EH (cell line): ENCODE results near the gene ATXN2.
"Not testable (repeated sequence)": the region's sequence is repeated elsewhere in the genome, so short reads cannot be mapped to it uniquely, and the experiment has no call there.

Experiments used
- DNase-seq: peaks from one replicate; pipeline ENCODE4 v3.0.0-alpha.2; 2015; ENCODE audit warnings: low read depth

ATXN2 gene

DNA sequence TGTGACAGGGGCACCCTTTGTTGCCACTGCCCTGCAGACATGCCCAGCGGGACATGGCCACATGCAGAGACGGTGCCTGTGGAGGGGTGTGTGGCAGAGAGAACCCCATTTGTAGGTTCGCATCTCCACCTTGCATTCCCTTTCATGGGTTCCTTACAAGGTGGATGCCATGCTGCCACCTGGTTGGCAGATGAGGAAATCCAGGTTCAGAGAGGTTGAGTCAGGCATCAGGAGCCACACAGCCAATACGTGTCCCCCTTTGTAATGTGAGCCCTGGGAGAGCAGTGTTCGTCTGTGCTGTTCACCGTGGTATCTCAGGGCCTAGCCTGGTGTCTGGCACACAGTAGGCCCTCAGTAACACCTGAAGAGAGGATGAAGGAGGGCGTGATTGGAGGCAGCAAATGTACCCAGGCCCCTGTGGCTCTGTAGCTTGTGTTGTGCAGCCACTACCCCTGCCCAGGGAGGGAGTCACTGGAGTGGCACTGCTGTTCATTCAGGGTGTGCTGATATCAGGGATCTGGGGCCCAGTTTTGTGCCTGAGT, 184.3 kb downstream of the ATXN2 start:
- DNase-seq = no peak

DNA sequence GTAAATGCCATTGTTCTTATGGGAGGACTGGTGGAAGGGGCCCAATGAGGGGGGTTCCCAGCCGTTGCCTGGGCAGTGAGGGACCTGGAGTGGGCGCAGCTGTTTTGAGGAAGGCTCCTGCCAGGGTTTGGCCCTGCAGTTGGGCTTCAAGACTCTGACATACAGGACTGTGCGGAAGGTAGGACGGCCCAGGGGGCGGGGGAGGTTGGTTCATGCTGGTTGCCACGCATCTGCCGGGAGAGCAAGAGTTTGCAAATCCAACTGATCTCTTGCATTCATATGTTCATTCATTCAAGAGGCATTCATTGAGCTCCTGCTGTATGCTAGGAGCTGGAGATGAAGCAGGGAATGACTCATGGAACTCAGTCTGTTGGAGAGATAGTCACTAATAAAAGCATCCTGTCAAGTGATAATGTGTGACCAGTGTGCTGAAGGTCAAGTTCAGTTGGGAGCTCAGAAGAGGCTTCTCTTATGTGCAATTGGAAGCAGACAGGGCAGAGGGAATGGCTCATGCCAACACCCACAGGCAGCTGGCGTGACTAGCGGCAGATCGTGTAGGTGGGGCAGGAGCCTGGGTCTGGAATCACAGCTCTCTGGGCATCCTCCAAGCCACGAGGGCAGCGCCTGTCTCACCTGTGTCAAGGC, 185.6 kb downstream of the ATXN2 start:
- peak; percentile 89 for DNase-seq

DNA sequence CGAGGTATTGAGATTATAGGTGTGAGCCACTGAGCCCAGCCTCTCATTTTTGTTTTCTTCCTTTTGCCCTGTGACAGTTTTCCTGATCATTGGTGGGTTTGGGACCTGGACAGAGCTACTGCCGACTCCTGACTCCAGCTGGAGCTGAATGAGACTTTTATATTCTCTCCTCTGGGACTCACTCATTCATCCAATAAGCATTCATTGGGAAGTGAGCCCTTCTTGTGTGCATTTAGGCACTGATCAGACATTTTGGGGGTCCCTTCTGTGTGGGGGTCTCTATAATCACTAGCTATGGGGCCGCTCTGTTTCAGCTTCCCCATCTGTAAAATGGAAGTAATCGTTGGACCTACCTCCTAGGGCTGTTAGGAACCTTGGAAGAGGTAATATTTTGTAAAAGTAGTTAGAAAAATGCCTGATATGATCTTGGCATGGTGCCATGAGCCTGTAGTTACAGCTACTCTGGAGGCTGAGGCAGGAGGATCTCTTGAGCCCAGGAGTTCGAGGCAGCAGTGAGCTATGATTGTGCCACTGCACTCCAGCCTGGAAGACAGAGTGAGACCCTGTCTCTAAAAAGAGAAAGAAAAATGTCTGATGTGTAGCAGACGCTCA, 186.2 kb downstream of the ATXN2 start:
- DNase-seq = no peak

GRCh38 chr12:111412007-111412829, 186.9 kb downstream of the ATXN2 start:
- DNase-seq = no peak

DNA sequence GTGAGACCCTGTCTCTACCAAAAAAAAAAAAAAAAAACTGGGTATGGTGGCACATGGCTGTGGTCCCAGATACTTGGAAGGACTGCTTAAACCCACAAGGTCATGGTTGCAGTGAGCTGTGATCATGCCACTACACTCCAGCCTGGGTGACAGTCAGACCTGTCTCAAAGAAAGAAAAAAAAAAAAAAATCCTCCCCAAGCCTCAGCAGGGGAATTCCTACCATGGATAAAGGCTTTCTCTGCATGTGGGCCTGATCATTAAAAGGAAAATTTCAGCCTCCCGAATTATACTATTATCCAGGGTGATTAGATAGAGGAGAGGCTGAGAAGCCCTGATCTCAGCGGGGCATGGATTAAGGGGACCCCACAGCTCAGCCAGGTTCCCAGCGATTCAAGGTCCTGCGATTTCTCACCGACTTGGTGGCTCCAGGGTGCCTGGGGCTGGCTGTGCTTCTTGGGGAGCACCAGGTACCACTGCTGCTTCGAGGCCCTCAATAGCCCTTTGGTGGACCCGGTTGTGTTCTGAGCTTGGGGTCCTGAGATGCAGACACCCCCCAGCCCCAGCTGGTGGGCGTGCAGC, 187.8 kb downstream of the ATXN2 start:
- DNase-seq = no peak

DNA sequence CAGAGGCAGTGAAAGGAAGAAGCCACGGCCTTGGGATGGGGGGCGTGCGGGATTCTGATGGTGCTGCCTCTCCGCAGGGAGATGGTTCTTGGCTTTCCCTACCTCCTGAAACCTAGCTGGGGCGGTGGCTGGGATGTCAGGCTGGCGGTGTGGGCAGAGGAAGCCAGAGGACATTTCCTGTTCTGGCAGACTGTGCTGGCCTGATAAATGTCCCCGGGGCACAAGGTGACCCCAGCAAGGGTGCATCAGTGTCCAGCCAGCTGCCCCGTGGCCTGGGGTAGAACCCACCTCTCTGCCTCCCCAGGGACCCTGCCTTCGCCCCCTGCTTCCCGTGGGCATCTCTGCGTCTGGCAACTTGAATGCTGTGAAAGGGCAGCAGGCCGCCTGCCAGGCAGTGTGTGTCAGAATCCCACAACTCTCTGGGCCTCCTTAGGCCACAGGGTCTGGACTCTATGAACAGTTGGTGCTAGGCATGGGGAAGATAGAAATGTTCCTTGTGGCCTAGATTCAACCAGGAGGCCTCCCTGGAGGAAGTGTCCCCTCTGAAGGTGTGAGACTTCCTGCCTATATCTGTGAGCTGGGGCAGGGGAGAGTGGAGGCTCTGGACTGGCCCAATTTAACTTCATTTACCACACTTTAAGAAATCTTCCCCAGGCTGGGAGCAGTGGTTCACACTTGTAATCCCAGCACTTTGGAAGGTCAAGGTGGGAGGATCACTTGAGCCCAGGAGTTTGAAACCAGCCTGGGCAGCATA, 188.5 kb downstream of the ATXN2 start:
- DNase-seq = peak; percentile 41

DNA sequence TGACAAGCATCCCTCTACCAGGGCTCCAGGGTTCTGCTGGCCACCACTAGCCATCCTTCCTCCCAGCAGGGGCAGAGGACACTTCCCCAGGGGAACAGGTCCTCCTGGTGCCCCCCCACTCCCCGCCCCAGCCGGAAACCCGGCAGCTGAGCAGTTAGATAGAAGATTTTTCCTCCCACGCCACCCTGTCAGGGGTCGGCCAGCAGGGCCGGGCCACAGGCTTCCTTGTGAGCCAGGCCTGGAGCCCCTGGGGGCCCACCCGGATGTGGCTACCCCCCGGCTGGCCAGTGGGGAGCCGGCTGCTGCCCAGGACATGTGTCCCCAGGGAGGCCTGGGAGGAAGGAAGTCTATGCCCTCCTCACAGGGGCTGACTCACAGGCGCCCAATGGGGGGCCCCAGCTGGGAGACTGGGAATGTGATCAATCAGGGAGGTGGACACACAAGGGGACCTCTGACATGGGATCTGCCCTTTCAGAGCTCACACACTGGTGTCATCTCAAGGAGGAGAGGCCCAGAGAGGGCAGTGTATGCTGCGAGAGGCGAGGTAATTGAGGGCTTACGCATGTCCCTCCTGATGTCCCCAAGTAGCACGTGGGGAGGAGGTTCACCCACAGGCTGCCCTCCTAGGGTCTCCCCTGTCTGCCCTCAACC, 189.2 kb downstream of the ATXN2 start:
- peak; percentile 91 for DNase-seq

GRCh38 chr12:111409403-111409779, 189.7 kb downstream of the ATXN2 start:
- peak; percentile 65 for DNase-seq

- DNase-seq = no peak
Measured at GRCh38 chr12:111408686-111409402, 190.3 kb downstream of the ATXN2 start.

GRCh38 chr12:111408116-111408440, 191.0 kb downstream of the ATXN2 start:
- peak; percentile 51 for DNase-seq

DNA sequence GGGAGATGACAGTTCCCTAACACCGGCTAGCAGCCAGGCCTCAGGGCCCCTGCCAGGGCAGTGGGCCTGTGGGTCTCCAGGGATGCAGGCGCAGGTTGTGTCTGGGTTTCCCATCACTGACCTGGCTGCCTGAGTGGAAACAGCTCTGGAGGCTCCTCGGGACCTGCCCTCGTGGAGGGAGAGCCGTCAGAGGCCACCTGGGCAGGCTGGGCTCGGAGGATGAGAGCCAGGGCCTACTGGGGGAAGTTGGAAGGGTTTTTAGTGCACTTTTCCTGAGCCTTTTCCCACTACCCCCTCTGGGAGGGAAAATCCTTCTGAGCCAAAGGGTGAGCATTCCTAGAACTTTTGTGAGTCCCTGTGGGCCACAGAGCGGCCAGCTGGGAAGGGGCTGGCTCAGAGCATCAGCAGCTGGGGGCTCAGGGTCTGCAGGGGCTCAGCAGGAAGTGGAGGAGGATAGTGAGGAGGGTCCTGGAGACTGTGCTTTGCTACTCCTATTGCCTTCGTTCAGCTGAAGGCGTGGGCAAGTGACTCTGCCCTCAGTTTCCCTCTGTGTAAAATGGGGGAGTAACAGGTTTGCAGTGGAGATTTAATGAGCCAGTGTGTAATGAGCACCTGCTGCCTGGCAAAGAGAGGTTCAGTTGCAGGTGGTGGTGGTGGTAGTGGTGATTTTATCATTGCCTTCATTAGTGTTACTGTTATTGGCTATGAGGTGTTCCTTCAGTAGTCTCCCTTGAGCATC, 191.6 kb downstream of the ATXN2 start:
- peak; percentile 29 for DNase-seq

DNA sequence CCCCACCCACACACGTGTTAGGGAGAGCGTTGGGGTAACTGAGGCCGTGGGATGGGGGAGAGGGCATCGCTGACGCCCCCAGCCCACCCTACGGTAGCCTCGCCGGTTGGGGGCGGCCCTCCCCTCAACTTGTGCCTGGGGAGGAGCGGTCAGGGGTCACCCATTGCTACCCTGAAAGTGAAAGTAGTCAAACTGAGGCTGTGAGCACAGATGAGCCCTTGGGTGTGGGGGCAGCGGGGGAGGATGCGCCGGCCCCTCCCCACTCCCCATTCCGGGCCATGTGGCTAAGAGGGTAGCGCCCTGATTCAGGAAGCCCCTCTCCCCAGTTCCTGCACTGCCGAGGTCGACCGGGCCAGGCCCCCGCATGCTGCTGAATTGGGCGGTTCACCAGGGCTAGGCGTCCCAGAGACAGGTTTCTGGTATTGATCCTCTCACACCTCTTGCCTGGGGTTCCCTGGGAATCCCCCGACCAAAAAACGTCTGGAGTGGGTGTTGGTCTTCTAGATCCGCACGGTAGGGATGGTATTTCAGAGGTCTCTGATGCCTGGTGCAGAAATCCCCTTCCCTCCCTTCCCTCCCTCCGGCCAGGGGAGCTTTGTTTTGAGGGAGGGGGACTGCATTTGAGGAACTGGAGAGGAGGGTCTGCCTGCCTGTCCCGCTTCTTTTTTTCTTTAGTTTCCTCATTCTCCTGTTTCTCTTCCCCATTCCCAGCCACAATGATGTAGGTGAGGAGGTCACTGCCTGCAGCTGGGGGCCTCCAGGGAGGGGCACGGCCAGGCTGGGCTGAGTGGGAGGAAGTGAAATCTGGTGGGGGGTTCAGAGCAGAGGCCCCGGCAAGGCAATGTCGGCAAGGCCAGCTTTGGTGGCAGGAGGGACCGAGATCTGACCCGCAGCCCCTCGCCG, 192.4 kb downstream of the ATXN2 start:
- DNase-seq = no peak

- peak; percentile 78 for DNase-seq
Measured at GRCh38 chr12:111405859-111406473, 193.1 kb downstream of the ATXN2 start, which contains the start of gene SH2B3. TSS of gene SH2B3 (plus strand) at chr12:111405923. CDS start at chr12:111418146, 12,223 bp downstream.

DNA sequence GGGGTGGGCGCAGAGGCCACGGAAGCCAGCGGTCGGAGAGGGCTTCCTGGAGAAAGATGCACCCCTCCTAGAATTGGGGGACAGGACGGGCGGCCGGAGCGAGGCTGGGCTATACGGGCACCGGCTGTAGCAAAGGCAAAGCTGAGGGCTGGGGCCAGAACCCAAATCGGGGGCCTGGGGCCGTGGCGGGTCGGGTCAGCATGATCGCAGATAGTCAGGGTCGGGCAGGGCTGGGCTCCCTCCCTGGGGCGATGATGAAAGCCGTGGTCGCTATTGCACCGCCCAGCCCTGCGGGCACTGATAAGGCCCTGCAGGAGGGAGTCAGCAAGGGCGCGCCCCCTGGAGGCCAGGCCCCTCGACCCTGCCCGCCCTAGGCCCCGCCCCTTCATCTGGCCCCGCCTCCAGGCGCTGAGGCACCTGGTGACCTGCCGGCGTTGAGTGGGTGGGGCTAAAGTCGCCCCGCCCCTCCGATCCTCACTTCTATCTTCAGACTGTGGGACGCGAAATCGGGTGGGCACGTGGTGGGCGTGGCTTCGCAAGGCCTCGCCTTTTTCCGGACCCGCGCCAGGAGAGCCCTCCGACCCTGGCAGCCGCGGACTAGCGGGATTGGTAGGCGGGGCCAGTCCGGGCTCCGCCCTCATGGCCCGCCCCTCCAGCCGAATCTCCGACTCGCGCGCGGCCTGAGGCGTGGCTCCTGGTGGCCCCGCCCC, 193.8 kb downstream of the ATXN2 start:
- DNase-seq = peak; percentile 92

DNA sequence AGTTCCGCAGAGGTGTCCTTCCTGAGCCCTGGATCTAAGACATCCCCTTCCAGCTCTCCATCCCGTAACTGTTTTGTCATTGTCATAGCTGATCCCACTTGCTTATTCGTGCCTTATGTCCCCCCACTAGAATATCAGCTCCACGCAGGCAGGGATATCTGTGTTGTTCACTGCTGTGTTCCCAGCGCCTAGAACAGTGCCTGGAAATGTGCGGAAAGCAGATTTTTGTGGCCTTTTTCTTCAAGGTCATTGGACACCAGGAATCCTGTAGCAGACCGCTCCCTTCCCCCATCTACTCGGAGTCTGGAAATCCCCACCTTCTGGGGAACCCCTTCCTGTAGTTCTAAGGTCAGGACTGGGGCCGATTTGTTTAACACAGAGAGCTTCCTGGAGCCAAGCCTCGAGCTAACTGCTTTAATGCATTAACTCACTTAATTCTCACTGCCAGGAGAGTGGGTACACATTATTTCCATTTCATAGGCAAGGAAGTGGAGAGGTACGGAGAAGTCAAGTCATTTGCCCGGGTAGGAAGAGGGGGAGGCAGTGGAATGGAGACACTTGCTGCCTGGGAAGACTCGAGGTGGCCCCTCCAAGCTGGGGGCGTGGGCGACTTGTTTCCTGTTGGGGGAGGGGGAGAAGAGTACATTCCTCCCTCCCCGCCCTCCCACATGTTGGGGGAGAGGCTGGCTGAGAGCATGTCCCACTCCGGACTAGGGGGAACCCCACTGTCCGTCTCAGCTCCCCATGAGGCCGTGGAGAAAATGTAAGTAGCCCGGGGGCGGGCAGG, 194.6 kb downstream of the ATXN2 start:
- DNase-seq = peak; percentile 43

DNA sequence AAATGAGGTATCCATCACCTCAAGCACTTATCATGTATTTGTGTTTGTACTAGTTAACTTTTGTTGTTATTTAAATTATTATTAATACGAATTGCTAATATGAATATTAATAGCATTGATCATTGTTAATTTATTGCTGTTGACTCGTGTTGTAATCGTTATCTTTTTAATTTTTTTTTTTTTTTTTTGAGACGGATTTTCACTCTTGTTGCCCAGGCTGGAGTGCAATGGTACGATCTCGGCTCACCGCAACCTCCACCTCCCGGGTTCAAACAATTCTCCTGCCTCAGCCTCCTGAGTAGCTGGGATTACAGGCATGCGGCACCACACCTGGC, 196.7 kb downstream of the ATXN2 start:
- not testable (repeated sequence) for DNase-seq
